ENCODE results near the gene CCL26.
"Not testable (repeated sequence)": the region's sequence is repeated elsewhere in the genome, so short reads cannot be mapped to it uniquely, and the experiment has no call there.

CCL26 gene

DNA sequence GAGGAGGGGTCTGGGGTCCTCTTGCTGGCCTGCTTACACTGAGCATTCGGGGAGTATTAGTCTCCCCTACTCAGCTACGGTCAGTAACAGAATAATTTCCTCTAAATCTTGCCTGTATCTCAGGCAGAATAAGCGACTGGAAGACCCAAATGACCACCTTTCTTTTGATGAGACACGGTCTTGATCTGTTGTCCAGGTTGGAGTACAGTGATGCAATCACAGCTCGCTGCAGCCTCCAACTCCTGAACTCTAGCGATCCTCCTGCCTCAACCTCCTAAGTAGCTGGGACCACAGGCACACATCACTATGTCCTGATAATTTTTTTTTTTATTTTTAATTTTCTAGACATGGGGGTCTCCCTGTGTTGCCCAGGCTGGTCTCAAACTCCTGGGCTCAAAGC lies 24.4 kb upstream of the CCL26 start:
- TF ChIP-seq, protein P1, sequence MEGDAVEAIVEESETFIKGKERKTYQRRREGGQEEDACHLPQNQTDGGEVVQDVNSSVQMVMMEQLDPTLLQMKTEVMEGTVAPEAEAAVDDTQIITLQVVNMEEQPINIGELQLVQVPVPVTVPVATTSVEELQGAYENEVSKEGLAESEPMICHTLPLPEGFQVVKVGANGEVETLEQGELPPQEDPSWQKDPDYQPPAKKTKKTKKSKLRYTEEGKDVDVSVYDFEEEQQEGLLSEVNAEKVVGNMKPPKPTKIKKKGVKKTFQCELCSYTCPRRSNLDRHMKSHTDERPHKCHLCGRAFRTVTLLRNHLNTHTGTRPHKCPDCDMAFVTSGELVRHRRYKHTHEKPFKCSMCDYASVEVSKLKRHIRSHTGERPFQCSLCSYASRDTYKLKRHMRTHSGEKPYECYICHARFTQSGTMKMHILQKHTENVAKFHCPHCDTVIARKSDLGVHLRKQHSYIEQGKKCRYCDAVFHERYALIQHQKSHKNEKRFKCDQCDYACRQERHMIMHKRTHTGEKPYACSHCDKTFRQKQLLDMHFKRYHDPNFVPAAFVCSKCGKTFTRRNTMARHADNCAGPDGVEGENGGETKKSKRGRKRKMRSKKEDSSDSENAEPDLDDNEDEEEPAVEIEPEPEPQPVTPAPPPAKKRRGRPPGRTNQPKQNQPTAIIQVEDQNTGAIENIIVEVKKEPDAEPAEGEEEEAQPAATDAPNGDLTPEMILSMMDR (IDR thresholded peaks at IDR 0.05; ENCODE audit: extremely low read depth, insufficient read depth, missing control alignments), result no peak
- in situ Hi-C loops (cut with MboI; ENCODE audit: low pct_unique_long_range_greater_than_20kb, low sequenced_read_pairs, unreplicated experiment), result no loop called here
- no peak for DNase-seq (ENCODE audit: low spot score)

DNA sequence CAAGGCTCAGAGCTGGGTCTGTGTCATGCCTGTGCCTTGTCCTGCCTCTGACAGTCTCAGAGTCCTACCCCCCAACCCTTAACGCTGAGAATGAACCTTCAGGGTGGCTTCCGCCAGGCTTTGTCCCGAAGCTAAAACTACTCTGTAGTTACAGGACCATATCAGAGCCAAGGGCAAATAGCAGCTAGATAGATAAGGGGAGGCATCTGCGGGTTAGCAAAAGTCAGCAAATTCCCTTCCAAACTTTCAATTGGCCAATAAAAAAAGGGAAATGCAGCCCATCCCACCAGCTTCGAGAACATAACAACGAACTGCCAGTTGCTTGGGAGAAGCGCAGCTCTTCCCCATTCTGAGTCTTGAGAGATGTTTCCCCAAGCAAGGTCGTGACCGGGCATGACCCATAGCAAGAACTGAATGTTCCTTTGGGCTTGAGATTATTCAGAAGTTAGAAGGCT lies 23.8 kb upstream of the CCL26 start:
- TF ChIP-seq, protein P1 (IDR thresholded peaks at IDR 0.05; ENCODE audit: extremely low read depth, insufficient read depth, missing control alignments), result no peak
- in situ Hi-C loops (cut with MboI; ENCODE audit: low pct_unique_long_range_greater_than_20kb, low sequenced_read_pairs, unreplicated experiment), result no loop called here
- no peak for DNase-seq (ENCODE audit: low spot score)

DNA sequence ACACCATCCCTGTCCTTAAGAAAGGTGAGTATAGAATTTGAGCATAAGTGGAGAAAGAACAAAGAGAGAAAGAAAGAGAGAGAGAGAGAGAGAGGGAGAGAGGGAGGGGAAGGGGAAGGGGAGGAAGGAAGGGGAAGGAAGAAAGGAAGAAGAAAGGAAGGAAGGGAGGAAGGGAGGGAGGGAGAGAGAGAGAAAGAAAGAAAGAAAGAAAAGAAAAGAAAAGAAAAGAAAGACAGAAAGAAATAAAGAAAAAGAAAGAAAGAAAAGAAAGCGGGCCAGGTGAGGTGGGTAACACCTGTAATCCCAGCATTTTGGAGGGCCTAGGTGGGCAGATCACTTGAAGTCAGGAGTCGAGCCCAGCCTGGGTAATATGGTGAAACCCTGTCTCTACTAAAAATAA lies 21.7 kb upstream of the CCL26 start:
- DNase-seq (ENCODE audit: low spot score), result no peak
- TF ChIP-seq, protein P1 (IDR thresholded peaks at IDR 0.05; ENCODE audit: extremely low read depth, insufficient read depth, missing control alignments), result no peak
- in situ Hi-C loops (cut with MboI; ENCODE audit: low pct_unique_long_range_greater_than_20kb, low sequenced_read_pairs, unreplicated experiment), result no loop called here

DNA sequence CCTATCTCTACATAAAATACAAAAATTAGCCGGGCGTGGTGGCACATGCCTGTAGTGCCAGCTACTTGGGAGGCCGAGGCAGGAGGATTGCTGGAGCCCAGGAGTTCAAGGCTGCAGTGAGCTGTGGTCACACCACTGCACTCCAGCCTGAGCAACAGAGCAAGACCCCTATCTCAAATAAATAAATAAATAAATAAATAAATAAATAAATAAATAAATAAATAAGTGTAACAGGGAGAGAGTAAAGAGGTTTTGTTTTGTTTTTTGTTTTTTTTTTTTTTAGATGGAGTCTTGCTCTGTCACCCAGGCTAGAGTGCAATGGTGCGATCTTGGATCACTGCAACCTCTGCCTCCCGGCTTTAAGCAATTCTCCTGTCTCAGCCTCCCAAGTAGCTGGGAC lies 20.6 kb upstream of the CCL26 start:
- in situ Hi-C loops (cut with MboI; ENCODE audit: low pct_unique_long_range_greater_than_20kb, low sequenced_read_pairs, unreplicated experiment); DNase-seq (ENCODE audit: low spot score): not testable (repeated sequence)

DNA sequence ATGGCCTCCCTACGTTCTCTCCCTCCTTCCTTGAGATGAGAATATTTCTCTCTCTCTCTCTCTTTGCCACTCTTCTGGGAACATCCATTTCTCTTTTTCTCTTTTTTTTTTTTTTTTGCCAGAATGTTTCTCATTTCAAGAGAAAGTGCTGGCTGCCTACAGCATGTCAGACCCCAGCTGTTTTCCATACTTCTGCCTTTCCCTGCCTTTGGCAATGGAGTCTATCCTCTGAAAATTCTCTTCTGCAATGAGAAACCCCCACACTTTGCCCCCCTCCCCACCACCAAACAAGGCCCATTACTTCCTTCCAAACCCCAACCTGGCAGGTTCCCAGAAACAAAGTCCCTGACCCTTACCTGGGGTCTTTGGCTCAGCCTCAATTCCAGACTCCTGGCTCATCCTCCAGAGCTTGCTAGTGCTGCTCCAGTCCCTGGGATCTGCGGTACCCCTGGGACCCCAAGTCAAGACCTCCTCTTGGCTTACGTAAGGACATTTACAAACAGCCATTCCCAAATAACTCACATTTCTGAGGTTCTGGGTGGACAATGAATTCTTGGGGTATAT lies 17.4 kb upstream of the CCL26 start:
- TF ChIP-seq, protein P1 (IDR thresholded peaks at IDR 0.05; ENCODE audit: extremely low read depth, insufficient read depth, missing control alignments), result no peak
- in situ Hi-C loops (cut with MboI; ENCODE audit: low pct_unique_long_range_greater_than_20kb, low sequenced_read_pairs, unreplicated experiment), result no loop called here
- no peak for DNase-seq (ENCODE audit: low spot score)

DNA sequence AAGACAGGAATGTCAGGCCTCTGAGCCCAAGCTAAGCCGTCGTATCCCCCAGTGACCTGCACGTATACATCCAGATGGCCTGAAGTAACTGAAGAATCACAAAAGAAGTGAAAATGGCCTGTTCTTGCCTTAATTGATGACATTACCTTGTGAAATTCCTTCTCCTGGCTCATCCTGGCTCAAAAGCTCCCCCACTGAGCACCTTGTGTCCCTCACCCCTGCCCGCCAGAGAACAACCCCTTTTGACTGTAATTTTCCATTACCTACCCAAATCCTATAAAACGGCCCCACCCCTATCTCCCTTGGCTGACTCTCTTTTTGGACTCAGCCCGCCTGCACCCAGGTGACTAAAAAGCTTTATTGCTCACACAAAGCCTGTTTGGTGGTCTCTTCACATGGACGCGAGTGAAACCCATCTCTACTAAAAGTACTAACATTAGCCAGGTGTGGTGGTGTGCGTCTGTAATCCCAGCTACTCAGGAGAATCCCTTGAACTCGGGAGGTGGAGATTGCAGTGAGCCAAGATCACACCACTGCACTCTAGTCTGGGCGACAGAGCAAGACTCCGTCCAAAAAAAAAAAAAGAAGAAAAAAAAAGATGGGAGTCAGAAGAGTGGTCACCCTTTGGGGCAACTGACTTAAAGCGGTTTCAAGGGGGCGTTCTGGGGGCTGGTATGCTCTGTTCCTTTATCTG lies 16.3 kb upstream of the CCL26 start:
- in situ Hi-C loops (cut with MboI; ENCODE audit: low pct_unique_long_range_greater_than_20kb, low sequenced_read_pairs, unreplicated experiment); DNase-seq (ENCODE audit: low spot score): not testable (repeated sequence)

DNA sequence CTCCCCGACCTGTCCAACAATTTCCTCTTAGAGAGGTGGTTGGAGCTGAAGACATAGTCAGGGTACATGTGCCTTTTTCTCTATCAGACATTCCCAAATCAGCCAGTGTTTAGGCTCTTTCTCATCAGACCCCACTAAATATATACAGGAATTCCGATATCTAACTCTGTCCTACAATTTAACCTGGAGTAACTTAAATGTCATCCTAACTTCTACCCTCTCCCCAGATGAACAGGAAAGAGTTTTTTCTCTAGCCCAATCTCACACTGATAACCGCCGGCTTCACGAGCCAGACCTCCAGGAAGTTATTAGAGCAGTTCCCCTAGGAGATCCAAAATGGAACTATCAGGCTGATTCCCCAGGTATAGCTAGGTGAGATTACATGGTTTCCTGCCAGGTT lies 11.0 kb upstream of the CCL26 start:
- DNase-seq (ENCODE audit: low spot score); in situ Hi-C loops (cut with MboI; ENCODE audit: low pct_unique_long_range_greater_than_20kb, low sequenced_read_pairs, unreplicated experiment): not testable (repeated sequence)

DNA sequence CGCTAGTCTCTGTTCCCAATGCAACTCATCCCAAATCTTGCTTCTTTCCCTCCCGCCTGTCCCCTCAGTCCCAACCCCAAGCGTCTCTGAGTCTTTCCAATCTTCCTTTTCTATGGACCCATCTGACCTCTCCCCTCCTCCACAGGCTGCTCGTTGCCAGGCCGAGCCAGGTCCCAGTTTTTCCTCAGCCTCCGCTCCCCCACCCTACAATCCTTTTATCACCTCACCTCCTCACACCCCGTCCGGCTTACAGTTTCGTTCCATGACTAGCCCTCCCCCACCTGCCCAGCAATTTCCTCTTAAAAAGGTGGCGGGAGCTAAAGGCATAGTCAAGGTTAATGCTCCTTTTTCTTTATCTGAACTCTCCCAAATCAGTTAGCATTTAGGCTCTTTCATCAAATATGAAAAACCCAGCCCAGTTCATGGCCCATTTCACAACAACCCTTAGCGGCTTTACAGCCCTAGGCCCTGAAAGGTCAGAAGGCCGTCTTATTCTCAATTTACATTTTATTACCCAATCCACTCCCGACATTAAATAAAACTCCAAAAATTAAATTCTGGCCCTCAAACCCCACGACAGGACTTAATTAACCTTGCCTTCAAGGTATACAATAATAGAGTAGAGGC lies 8.7 kb upstream of the CCL26 start:
- DNase-seq (ENCODE audit: low spot score); in situ Hi-C loops (cut with MboI; ENCODE audit: low pct_unique_long_range_greater_than_20kb, low sequenced_read_pairs, unreplicated experiment): not testable (repeated sequence)

DNA sequence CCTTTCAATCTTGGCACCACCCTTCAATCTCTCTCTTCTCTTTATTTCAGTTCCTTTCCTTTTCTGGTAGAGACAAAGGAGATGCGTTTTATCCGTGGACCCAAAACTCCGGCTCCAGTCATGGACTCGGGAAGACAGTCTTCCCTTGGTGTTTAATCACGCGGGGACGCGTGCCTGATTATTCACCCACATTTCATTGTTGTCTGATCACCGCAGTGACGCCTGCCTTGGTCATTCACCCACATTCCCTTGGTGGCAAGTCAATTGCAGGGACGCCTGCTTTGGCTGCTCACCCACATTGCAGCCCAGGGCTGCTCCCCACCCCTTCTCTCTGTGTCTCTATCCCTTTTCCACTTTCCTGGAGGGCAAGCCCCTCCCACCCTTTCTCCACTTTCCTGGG lies 7.5 kb upstream of the CCL26 start:
- DNase-seq (ENCODE audit: low spot score); in situ Hi-C loops (cut with MboI; ENCODE audit: low pct_unique_long_range_greater_than_20kb, low sequenced_read_pairs, unreplicated experiment): not testable (repeated sequence)

DNA sequence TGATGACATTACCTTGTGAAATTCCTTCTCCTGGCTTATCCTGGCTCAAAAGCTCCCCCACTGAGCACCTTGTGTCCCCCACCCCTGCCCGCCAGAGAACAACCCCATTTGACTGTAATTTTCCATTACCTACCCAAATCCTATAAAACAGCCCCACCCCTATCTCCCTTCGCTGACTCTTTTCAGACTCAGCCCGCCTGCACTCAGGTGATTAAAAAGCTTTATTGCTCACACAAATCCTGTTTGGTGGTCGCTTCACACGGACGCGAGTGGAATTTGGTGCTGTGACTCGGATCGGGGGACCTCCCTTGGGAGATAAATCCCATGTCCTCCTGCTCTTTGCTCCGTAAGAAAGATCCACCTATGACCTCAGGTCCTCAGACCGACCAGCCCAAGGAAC lies 7.0 kb upstream of the CCL26 start:
- DNase-seq (ENCODE audit: low spot score); in situ Hi-C loops (cut with MboI; ENCODE audit: low pct_unique_long_range_greater_than_20kb, low sequenced_read_pairs, unreplicated experiment): not testable (repeated sequence)
